ENCODE measurements around the gene STK4. TPM values are rescaled to one million over a fixed set of nuclear protein-coding genes. Genes with fewer than 3 reads are reported as not detected.

STK4 gene
- total RNA-seq, 1 experiment from 2014 or later: 52.7 TPM

DNA sequence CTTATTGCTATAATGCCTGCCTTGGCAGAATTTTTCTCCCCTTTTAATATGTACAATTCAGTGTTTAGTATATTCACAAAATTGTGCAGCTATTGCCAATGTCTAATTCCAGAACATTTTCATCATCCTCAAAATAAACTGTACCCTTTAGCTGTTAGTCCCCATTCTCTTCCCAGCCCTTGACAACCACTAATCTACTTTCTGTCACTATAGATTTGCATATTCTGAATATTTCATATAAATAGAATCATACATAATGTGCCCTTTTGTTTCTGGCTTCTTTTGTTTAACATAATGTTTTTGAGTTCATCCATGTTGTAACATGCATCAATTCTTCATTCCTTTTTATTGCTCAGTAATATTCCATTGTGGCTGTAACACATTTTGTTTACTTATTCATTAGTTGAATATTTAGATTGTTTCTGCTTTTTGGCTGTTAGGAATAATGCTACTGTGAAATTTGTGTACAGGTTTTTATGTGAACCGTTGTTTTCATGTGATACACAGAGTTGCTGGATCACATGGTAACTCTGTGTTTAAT is 22.4 kb downstream of the STK4 start:
- H3K27ac ChIP-seq (ENCODE audit: low read depth, low read length, poor library complexity, severe bottlenecking): no peak overlapping the region
- no peak for DNase-seq (ENCODE audit: low spot score)
- BruUV-seq (replicated peaks): no TSS peak
- no peak overlapping the region for H3K4me3 ChIP-seq (ENCODE audit: low read depth, low read length, poor library complexity, severe bottlenecking)
- H3K36me3 ChIP-seq (ENCODE audit: insufficient read depth, low read length, poor library complexity, severe bottlenecking): peaks cover 22% of the 10 kb centered on the region
- ChIA-PET CTCF (no interaction called here), POLR2A (ENCODE audit: low non-redundant PET) (no interaction called here)
- peaks cover 36% of the 10 kb centered on the region for H3K4me1 ChIP-seq (ENCODE audit: insufficient read depth, low read length, poor library complexity, severe bottlenecking)
- intact Hi-C loops (cut with micrococcal nuclease; ENCODE audit: unreplicated experiment): no loop called here
- no peak for TF ChIP-seq EZH2 (IDR thresholded peaks at IDR 0.05; ENCODE audit: borderline replicate concordance, low read depth, low read length, poor library complexity, severe bottlenecking)
- TF ChIP-seq, protein P1, sequence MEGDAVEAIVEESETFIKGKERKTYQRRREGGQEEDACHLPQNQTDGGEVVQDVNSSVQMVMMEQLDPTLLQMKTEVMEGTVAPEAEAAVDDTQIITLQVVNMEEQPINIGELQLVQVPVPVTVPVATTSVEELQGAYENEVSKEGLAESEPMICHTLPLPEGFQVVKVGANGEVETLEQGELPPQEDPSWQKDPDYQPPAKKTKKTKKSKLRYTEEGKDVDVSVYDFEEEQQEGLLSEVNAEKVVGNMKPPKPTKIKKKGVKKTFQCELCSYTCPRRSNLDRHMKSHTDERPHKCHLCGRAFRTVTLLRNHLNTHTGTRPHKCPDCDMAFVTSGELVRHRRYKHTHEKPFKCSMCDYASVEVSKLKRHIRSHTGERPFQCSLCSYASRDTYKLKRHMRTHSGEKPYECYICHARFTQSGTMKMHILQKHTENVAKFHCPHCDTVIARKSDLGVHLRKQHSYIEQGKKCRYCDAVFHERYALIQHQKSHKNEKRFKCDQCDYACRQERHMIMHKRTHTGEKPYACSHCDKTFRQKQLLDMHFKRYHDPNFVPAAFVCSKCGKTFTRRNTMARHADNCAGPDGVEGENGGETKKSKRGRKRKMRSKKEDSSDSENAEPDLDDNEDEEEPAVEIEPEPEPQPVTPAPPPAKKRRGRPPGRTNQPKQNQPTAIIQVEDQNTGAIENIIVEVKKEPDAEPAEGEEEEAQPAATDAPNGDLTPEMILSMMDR (conservative IDR thresholded peaks at IDR 0.05; ENCODE audit: low read depth, low read length): no peak
- no peaks in the 10 kb centered on the region for H3K27me3 ChIP-seq (replicated peaks; ENCODE audit: insufficient read depth, low read depth, low read length, poor library complexity)
- H3K9me3 ChIP-seq (ENCODE audit: low read depth, low read length, poor library complexity, severe bottlenecking): no peaks in the 10 kb centered on the region

DNA sequence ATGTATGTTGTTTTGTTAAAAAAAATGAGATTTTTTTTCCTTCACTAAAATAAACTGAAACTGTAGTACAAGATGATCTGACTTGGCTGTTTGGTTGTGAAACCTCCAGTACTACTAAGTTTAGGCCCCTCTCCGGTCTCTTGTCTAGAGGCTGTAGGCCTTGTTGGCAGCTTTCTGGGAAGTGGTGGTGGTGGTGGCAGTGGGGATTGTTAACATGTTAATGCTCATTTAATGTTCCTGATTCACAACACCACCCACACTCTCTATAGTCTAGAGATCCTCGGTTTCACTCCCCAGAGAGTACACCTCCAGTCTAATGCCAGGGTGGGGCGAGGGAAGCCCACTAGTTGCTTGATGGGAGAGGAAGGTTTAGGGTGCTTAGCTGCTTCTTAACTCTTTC is 24.1 kb downstream of the STK4 start:
- peak; percentile 49 for DNase-seq (ENCODE audit: low spot score)
- no TSS peak for BruUV-seq (replicated peaks)
- POLR2A ChIA-PET (ENCODE audit: low non-redundant PET): no interaction called here
- Histone ChIP-seq H3K27me3 (replicated peaks; ENCODE audit: insufficient read depth, low read depth, low read length, poor library complexity) (no peaks in the 10 kb centered on the region), H3K27ac (ENCODE audit: low read depth, low read length, poor library complexity, severe bottlenecking) (peak overlapping the region; percentile 74), H3K9me3 (ENCODE audit: low read depth, low read length, poor library complexity, severe bottlenecking) (no peaks in the 10 kb centered on the region), H3K4me3 (ENCODE audit: low read depth, low read length, poor library complexity, severe bottlenecking) (peak overlapping the region; percentile 20), H3K36me3 (ENCODE audit: insufficient read depth, low read length, poor library complexity, severe bottlenecking) (peaks cover 12% of the 10 kb centered on the region), H3K4me1 (ENCODE audit: insufficient read depth, low read length, poor library complexity, severe bottlenecking) (peaks cover 45% of the 10 kb centered on the region)
- TF ChIP-seq, protein P1 (conservative IDR thresholded peaks at IDR 0.05; ENCODE audit: low read depth, low read length): no peak
- TF ChIP-seq EZH2 (IDR thresholded peaks at IDR 0.05; ENCODE audit: borderline replicate concordance, low read depth, low read length, poor library complexity, severe bottlenecking): no peak
- intact Hi-C loops (cut with micrococcal nuclease; ENCODE audit: unreplicated experiment): no loop called here
- CTCF ChIA-PET: interaction anchor here (1.0 kb wide), 1 partner anchor 21 kb away, joined by 4 read pairs; no protein-coding TSS in a partner anchor

DNA sequence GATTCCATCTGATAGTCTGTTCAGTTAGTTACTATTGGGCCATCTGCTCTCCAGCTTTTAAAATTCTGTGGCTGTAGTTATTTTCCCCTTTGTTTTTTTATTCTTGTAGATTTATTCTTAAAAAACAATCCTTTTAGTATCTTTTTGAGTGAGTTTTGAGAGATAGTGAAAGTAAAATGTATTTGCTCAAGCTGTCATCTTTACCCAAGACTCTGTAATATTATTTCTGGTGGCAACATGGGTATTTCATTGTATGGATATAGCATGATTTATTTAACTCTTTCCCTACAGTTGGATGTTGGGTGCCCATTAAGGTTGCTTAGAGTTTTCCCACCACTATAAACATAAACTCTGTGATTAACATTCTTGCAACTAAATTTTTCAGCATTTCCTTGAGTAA is 24.6 kb downstream of the STK4 start:
- H3K9me3 ChIP-seq (ENCODE audit: low read depth, low read length, poor library complexity, severe bottlenecking): no peaks in the 10 kb centered on the region
- no TSS peak for BruUV-seq (replicated peaks)
- H3K36me3 ChIP-seq (ENCODE audit: insufficient read depth, low read length, poor library complexity, severe bottlenecking): peaks cover 17% of the 10 kb centered on the region
- CTCF ChIA-PET: interaction anchor here (1.0 kb wide), 1 partner anchor 21 kb away, joined by 4 read pairs; no protein-coding TSS in a partner anchor
- H3K4me3 ChIP-seq (ENCODE audit: low read depth, low read length, poor library complexity, severe bottlenecking): peak overlapping the region; percentile 20
- no peak for DNase-seq (ENCODE audit: low spot score)
- TF ChIP-seq EZH2 (IDR thresholded peaks at IDR 0.05; ENCODE audit: borderline replicate concordance, low read depth, low read length, poor library complexity, severe bottlenecking): no peak
- TF ChIP-seq, protein P1 (conservative IDR thresholded peaks at IDR 0.05; ENCODE audit: low read depth, low read length): no peak
- H3K27ac ChIP-seq (ENCODE audit: low read depth, low read length, poor library complexity, severe bottlenecking): peak overlapping the region; percentile 74
- intact Hi-C loops (cut with micrococcal nuclease; ENCODE audit: unreplicated experiment): no loop called here
- H3K27me3 ChIP-seq (replicated peaks; ENCODE audit: insufficient read depth, low read depth, low read length, poor library complexity): no peaks in the 10 kb centered on the region
- POLR2A ChIA-PET (ENCODE audit: low non-redundant PET): no interaction called here
- H3K4me1 ChIP-seq (ENCODE audit: insufficient read depth, low read length, poor library complexity, severe bottlenecking): peaks cover 45% of the 10 kb centered on the region
